Uterus (tissue), 4 donors: ENCODE data around the gene CAPNS1. TPM values are rescaled to one million over a fixed set of nuclear protein-coding genes. Genes with fewer than 3 reads are reported as not detected.

Experiments
- DNase-seq, 2 donors: peaks; one replicate each; pipeline ENCODE4 v3.0.0-alpha.2; 2019 to 2020
- H3K27ac ChIP-seq, 2 donors: fragments of 200-600 bp; sonication (generic); 1 replicate in 1 of 2; 2 replicates in 1 of 2; pipeline ENCODE4 v1.5.1; 2016 to 2018
- H3K27me3 ChIP-seq, 2 donors: fragments of 200-600 bp; sonication (generic); one replicate each; pipeline ENCODE4 v1.5.1; 2018 to 2019; ENCODE audit warnings: control low read depth in 1 of 2
- H3K36me3 ChIP-seq, 2 donors: fragments of 200-600 bp; sonication (generic); one replicate each; pipeline ENCODE4 v1.5.1; 2019; ENCODE audit warnings: control low read depth in 1 of 2
- H3K4me1 ChIP-seq, 2 donors: fragments of 200-600 bp; sonication (generic); one replicate each; pipeline ENCODE4 v1.5.1; 2018 to 2019; ENCODE audit warnings: control low read depth in 1 of 2
- H3K4me3 ChIP-seq, 2 donors: fragments of 200-600 bp; sonication (generic); 1 replicate in 1 of 2; 2 replicates in 1 of 2; pipeline ENCODE4 v1.5.1; 2018 to 2019; ENCODE audit warnings: mild to moderate bottlenecking in 1 of 2
- H3K9me3 ChIP-seq, 2 donors: fragments of 200-600 bp; sonication (generic); one replicate each; pipeline ENCODE4 v1.5.1; 2019; ENCODE audit warnings: control low read depth in 1 of 2
- CTCF ChIP-seq, 4 experiments: fragments of 200-600 bp in 2 of 4; fragments of 450-650 bp in 2 of 4; sonication (generic) in 2 of 4; IDR thresholded peaks; one replicate each; pipeline ENCODE4 v1.5.1; 2016 to 2019; ENCODE audit warnings: antibody characterized with exemption in 4 of 4, mild to moderate bottlenecking in 2 of 4, moderate library complexity in 1 of 4
- POLR2A ChIP-seq, 2 donors: fragments of 450-650 bp; IDR thresholded peaks; one replicate each; pipeline ENCODE4 v1.6.1; 2016; ENCODE audit warnings: antibody characterized with exemption in 2 of 2, mild to moderate bottlenecking in 1 of 2, moderate library complexity in 1 of 2
- intact Hi-C: fragments of 100-400 bp; cut with DNase I; formaldehyde crosslinking; loops from one replicate; pipeline ENCODE4 v1.15.1; 2023; ENCODE audit warnings: low total_unique reads
- total RNA-seq, 4 donors: library from RNA; depleted of rRNA in 3 of 4; stranded (reverse); fragments of >200 nt in 3 of 4; gene quantifications; one replicate each; pipeline versions ENCODE4 v1.1.0 to v1.2.4, GENCODE V29; 2014 to 2023
- donor health status: DM: yes; HTN: yes; CAD: no.

CAPNS1 gene
- total RNA-seq, 4 donors from 2014 or later = 134 to 511 (median 179) TPM

- H3K4me3 ChIP-seq = peak overlapping the region; percentile 78 to 90
- peaks cover 0 to 8% of the 10 kb centered on the region in 2 donors for H3K4me1 ChIP-seq
- H3K27me3 ChIP-seq = no peaks in the 10 kb centered on the region
- H3K27ac ChIP-seq = peak overlapping the region; percentile 89
- no peaks in the 10 kb centered on the region for H3K9me3 ChIP-seq
- no peaks in the 10 kb centered on the region for H3K36me3 ChIP-seq
- intact Hi-C loops = loop anchor here (10.0 kb wide), 1 partner anchor 59 kb away; the partner anchor contains the start of genes THAP8 and WDR62
- peak in 1 of 2 donors; percentile 42 for DNase-seq
- TF ChIP-seq POLR2A (IDR thresholded peaks at IDR 0.05) (no peak), CTCF (IDR thresholded peaks at IDR 0.05) (no peak)
Measured at GRCh38 chr19:36113894-36114720, 25.8 kb upstream of the CAPNS1 start.

GRCh38 chr19:36114721-36115452 lies 25.0 kb upstream of the CAPNS1 start, which contains the start of gene POLR2I:
Gene POLR2I (minus strand): TSS chr19:36114875. CDS start chr19:36114856, 19 bp downstream.
- H3K4me1 ChIP-seq = peaks cover 0 to 8% of the 10 kb centered on the region in 2 donors
- intact Hi-C loops = loop anchor here (10.0 kb wide), 1 partner anchor 60 kb away; the partner anchor contains the start of genes THAP8 and WDR62
- TF ChIP-seq CTCF (IDR thresholded peaks at IDR 0.05) = peak in 2 of 4 experiments; percentile 16 to 18
- peak in 1 of 2 donors; percentile 84 for TF ChIP-seq POLR2A (IDR thresholded peaks at IDR 0.05)

GRCh38 chr19:36115453-36116343 lies 24.2 kb upstream of the CAPNS1 start, which contains the start of gene TBCB:
Gene TBCB (plus strand): TSS chr19:36115468. CDS start chr19:36115561, 93 bp downstream.
- Histone ChIP-seq H3K4me1 (peaks cover 0 to 8% of the 10 kb centered on the region in 2 donors), H3K27me3 (no peaks in the 10 kb centered on the region), H3K36me3 (no peaks in the 10 kb centered on the region)

More at GRCh38 chr19:36114721-36115452, 25.0 kb upstream of the CAPNS1 start, which contains the start of gene POLR2I:
- Histone ChIP-seq H3K27me3 (no peaks in the 10 kb centered on the region), H3K27ac (peak within 1 kb of the TSS; percentile 89), H3K36me3 (no peaks in the 10 kb centered on the region), H3K4me3 (peak within 1 kb of the TSS; percentile 78 to 90), H3K9me3 (no peaks in the 10 kb centered on the region)
- DNase-seq = peak; percentile 99 to 100

More at GRCh38 chr19:36115453-36116343, 24.2 kb upstream of the CAPNS1 start, which contains the start of gene TBCB:
- Histone ChIP-seq H3K9me3 (no peaks in the 10 kb centered on the region), H3K27ac (peak within 1 kb of the TSS; percentile 89), H3K4me3 (peak within 1 kb of the TSS; percentile 78 to 90)
- DNase-seq = peak in 1 of 2 donors; percentile 84
- TF ChIP-seq CTCF (IDR thresholded peaks at IDR 0.05) (no peak), POLR2A (IDR thresholded peaks at IDR 0.05) (peak in 1 of 2 donors; percentile 77)
- intact Hi-C loops = loop anchor here (10.0 kb wide), 1 partner anchor 61 kb away; the partner anchor contains the start of genes THAP8 and WDR62
